NT2/D1 (cell line): ENCODE data around the gene RANBP17.

Experiments
- SUZ12 ChIP-seq: IDR thresholded peaks from 2 replicates; pipeline ENCODE4 v1.6.1; 2011; ENCODE audit not compliant: insufficient read length, insufficient read depth; ENCODE audit errors: extremely low read depth
- YY1 ChIP-seq: IDR thresholded peaks from 2 replicates; pipeline ENCODE4 v1.6.1; 2011; ENCODE audit not compliant: insufficient read length, insufficient read depth
- ZNF274 ChIP-seq: IDR thresholded peaks from 2 replicates; pipeline ENCODE4 v1.6.1; 2011; ENCODE audit warnings: mild to moderate bottlenecking, low read depth, low read length

DNA sequence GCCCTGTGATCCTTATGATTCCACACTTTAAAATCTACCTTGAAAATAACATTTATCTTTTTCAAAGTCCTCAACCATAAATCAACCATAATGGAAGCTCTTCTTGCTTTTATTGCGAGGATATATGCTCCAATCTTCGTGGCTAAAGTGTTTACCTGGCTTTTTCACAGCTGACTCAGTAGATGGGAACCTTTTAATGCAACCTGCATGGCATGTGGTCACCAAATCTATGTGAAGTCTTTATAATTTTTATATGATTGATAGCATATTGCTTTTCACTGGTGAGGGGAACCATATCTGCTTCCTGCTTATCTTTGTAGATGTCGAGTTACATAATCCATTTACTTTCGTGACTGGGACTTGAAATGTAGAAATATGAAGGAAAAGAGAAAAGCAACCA is 400.1 kb downstream of the RANBP17 start:
- TF ChIP-seq YY1 (no peak), SUZ12 (no peak), ZNF274 (no peak)
